ENCODE data around the gene OLR1.

Gene OLR1

GRCh38 chr12:10151621-10152020 is 20.3 kb downstream of the OLR1 start:
- no peak for DNase-seq

- DNase-seq, result no peak
Observed at GRCh38 chr12:10147714-10148403, 24.1 kb downstream of the OLR1 start.

- DNase-seq, result no peak
Observed at GRCh38 chr12:10142976-10143589, 28.8 kb downstream of the OLR1 start.

DNA sequence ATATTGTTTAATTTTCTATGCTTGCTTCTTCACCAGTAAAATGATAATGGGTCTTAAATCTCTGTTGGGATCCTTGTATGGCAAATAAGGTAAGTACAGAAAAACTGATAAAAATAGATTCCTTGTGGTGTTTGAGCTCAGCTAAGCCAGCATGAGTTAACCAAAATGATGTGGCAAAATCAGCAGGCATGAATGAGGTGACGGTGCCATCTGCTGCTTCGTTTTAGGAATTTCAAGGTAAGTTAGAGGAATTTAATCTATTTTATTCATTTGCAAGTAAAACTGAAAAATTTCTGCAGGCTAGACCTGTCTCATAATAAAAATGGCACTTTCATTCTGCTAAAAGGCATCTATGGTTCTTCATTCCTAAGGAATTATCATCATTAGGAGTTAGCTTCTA is 31.9 kb downstream of the OLR1 start:
- no peak for DNase-seq

DNA sequence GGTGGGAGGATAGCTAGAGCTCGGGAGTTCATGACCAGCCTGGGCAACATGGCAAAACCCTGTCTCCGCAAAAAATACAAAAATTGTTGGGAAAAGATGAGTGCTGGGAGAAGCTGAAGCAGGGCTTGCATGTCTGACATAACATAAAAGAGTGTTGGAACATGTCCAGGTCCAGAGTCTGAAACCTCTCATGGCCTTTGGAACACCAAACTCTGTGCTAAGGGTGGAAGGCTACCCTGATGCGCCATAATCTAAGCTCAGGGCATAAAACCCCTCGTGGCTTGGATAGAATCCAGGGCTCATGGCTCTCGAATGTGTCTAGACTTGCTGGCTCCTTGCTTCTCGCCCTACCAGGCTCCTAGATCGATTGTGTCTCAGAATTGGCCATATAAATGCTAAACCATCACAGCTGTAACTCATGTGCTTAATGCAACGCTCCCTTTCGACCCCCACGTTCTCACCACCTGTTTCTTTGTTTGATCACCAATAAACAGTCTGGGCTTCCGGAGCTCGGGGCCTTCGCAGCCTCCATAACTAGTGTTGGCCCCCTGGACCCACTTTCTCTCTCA is 35.2 kb downstream of the OLR1 start:
- DNase-seq, result no peak

DNA sequence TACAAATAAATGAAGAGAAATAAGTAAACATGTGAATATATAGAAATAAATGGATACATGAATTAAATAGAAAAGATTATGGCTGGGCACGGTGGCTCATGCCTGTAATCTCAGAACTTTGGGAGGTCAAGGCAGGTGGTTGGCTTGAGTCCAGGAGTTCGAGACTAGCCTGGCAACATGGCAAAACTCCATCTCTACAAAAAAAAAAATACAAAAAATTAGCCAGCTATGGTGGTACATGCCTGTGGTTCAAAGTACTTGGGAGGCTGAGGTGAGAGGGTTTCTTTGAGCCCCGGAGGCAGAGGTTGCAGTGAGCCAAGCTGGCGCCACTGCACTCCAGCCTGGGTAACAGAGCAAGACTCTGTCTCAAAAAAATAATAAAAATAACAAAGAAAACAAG is 36.8 kb downstream of the OLR1 start:
- DNase-seq, result no peak

DNA sequence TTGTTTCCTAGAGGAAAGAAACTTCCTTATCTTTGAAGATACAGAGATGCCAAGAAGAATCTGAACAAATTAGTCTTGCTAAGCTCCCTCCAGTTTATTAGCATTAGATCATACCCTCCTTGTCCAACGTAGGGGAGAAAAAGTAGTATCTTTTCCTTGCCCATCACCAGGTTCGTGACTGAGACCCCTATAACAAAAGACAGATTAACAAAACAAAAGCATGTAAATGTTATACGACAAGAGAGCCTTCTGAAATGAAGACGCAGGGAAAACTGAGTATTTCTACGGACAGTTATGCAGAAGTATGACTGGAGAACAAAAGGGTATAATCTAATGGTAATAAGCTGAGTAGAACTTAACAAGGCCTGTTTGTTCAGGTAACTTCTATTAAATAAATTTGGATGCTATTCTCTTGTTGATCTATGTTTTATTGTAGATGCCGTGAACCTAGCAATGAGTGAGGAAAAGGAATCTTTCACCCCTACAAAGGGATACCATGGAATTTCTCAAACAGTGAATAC is 39.0 kb downstream of the OLR1 start:
- no peak for DNase-seq

DNA sequence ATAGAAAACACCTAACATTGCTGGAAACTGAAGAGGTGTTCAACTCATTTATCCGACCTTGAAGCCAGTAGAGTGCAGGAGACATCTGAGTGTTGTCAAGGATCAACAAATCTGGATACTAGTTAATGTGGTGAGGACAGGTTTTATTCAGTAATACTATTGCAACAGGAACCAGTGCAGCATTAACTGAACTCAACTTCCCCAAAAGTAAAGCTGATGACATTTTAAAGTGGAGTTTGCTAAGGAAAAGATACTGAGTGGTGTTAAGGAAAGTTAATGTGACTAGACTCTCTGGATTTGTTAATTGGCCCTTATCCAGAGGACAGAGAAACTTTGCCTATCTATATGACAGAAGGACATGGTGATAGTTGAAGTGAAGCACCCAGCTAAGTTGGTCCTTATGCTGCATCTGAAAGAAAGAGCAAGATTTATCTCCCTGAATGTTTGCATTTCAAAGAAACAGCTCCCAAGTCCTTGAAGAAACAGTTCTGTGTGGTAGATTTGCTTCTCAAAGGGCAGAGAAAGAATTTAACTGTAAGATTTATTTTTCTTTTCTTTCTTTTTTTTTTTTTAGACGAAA is 40.7 kb downstream of the OLR1 start:
- no peak for DNase-seq

DNA sequence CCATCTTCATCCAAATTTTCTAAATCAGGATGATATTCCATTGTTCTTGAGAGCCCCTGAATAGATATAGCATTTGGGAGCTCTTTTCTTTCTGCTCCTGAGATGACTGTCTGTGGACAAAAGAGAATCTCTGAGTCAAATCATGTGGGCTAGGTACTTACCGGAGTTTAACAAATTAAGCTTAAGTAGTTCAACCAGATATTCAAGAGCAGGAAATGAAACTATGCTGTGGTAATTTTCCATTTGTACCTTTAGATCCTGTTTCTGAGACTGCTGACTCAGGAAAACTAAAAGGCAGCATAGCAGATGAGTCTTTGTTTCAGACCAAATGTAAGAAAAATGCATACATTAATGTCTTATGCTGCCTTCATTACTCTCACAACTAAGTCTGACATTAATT is 41.9 kb downstream of the OLR1 start, which contains the start of gene CLEC7A:
Gene CLEC7A, minus strand, starts transcription at position 158 of the 400 bp plus-strand sequence. Its CDS starts 117 bp downstream, at position 41.
- DNase-seq, result no peak

GRCh38 chr12:10128687-10129086 is 43.2 kb downstream of the OLR1 start:
- DNase-seq, result no peak

GRCh38 chr12:10126413-10126812 is 45.5 kb downstream of the OLR1 start:
- no peak for DNase-seq

- DNase-seq, result no peak
Observed at GRCh38 chr12:10122689-10123088, 49.2 kb downstream of the OLR1 start.

- DNase-seq, result no peak
Observed at GRCh38 chr12:10121278-10121677, 50.7 kb downstream of the OLR1 start.

DNA sequence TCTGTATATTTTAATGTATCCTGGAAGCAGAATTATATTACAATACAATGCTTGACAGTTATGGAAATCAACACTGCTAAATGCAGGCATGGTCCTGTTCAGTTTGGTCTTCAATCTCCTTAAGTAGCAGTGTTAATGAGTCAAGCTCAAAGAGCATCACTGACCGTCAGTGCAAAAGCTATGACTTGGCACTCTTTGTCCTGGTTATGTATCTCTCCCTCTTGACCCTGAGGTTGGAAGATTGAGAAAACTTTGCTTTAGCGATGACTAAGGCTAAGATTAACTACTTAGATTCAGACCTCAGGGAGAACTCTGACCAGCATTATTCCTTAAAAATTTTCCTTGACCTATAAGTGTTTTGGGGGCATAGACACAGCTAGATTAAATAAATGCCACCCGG is 52.9 kb downstream of the OLR1 start:
- DNase-seq, result no peak

GRCh38 chr12:10115890-10116289 is 56.0 kb downstream of the OLR1 start:
- DNase-seq, result no peak

GRCh38 chr12:10115311-10115710 is 56.6 kb downstream of the OLR1 start:
- DNase-seq, result no peak

DNA sequence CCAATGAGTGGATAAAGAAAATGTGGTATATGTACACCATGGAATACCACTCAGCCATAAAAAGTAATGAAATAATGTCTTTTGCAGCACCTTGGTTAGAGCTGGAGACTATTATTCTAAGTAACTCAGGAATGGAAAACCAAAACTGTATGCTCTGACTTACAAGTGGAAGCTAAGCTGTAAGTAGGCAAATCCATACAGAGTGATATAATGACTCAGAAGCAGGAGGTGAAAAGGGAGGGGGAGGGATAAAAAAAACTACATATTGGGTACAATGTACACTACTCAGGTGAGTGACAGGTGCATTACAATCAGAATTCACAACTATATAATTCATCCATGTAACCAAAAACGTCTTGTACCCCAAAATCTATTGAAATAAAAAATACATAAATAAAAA is 58.0 kb downstream of the OLR1 start:
- DNase-seq, result no peak

DNA sequence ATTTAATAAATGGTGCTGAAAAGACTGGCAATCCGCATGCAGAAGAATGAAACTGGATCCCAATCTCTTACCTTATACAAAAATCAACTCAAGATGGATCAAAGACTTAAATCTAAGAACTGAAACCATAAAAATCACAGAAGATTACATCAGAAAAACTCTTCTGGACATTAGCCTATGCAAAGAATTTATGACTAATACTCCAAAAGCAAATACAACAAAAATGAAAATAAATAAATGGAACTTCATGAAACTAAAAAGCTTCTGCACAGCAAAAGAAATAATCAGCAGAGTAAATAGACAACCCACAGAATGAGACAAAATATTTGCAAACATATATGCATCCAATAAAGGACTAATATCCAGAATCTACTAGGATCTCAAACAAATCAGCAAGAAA is 58.9 kb downstream of the OLR1 start:
- no peak for DNase-seq

DNA sequence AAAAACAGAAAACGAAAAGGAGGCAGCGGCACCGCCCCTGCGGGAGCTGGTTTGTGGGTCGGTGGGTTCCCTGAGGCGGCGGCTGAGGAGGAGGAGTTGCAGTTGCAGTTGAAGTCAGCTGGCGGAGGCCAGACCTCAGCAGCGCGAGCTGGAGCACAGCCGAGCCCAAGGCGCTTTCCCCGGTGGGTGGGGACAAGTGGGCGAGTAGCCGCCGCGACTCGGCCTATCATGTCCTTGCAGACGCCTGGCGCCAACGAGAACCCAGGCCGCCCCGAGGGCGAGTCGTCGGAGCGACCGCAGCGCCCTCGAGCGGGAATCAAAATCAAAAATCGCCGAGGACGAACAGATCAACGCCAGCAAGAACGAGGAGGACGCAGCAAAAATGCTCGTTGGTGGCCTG is 60.5 kb downstream of the OLR1 start:
- no peak for DNase-seq

- DNase-seq, result no peak
Observed at GRCh38 chr12:10110256-10110844, 61.6 kb downstream of the OLR1 start.
